Cardiac fibroblast (primary cell): Measurements from ENCODE around the gene NXPH1.

ENCODE experiments used
- DNase-seq, 2 donors: peaks; one replicate each; pipeline versions ENCODE4 v3.0.0 to v3.0.0-alpha.2; 2010; ENCODE audit warnings: low read depth in 2 of 2
- H3K4me3 ChIP-seq, 2 donors: replicated peaks in 1 of 2; 1 replicate in 1 of 2; 2 replicates in 1 of 2; pipeline ENCODE4 v1.5.1; 2011; ENCODE audit warnings: low read depth in 2 of 2, low read length in 2 of 2, mild to moderate bottlenecking in 2 of 2, moderate library complexity in 1 of 2
- CTCF ChIP-seq: IDR thresholded peaks from one replicate; pipeline ENCODE4 v1.5.1; 2011; ENCODE audit warnings: low read depth, mild to moderate bottlenecking, low read length, inconsistent platforms

The NXPH1 gene

GRCh38 chr7:8581842-8582241, 148.4 kb downstream of the NXPH1 start:
- no peak for DNase-seq
- no peak for TF ChIP-seq CTCF
- H3K4me3 ChIP-seq = no peak overlapping the region

GRCh38 chr7:8582728-8583127, 149.3 kb downstream of the NXPH1 start:
- no peak overlapping the region for H3K4me3 ChIP-seq
- TF ChIP-seq CTCF = no peak
- no peak for DNase-seq

GRCh38 chr7:8585591-8585990, 152.2 kb downstream of the NXPH1 start:
- no peak for DNase-seq
- TF ChIP-seq CTCF = no peak
- H3K4me3 ChIP-seq = no peak overlapping the region

- H3K4me3 ChIP-seq = no peak overlapping the region
- no peak for DNase-seq
- TF ChIP-seq CTCF = no peak
These were observed 156.8 kb downstream of the NXPH1 start for GRCh38 chr7:8590225-8590624.

DNA sequence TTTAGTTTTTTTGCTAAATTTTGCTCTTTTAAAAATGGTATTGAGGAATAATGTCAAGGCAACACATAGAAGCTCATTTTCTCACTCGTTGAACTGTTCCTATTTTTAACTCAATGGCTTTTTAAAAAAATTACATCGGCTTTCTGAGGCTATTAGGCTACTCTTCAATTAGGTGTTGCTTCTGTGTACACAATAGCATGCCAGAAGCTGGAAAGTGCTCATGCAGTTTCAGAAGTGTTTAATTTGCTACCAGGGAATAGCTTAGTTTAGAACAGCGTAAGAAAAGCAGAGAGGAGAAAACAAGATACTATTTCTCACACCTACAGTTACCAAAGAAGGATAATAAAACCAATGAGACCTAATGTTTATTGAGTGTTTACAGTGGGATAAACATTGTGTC, 157.4 kb downstream of the NXPH1 start:
- DNase-seq = no peak
- H3K4me3 ChIP-seq = no peak overlapping the region
- no peak for TF ChIP-seq CTCF

DNA sequence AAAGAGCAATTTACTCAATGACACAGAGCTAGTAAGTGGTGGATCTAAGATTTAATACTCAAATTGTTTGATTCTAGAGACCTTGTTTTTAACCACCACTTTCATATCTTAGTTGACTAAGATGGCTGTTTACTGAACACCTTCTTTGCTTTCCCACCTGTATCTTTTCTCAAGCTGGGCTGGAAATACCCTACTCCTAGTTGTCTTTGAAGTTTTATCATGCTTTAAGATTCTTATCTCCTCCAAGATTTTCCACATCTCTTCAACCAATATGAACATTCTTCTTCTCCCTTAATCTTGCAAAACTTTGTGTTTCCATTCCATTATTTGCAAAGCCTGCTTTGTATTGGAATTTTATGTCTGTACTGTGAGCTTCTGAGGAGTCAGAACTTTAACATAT, 157.9 kb downstream of the NXPH1 start:
- no peak for DNase-seq

More for the DNA sequence above, 157.9 kb downstream of the NXPH1 start:
- TF ChIP-seq CTCF = no peak
- no peak overlapping the region for H3K4me3 ChIP-seq
